GM18519 (cell line): ENCODE measurements around the gene RILPL2.
"Not testable (repeated sequence)": the region's sequence is repeated elsewhere in the genome, so short reads cannot be mapped to it uniquely, and the experiment has no call there.

Experiments used
- ATAC-seq: cut with Tn5 transposase; IDR thresholded peaks from one replicate; pipeline ENCODE4 v1.9.1; 2021; ENCODE audit warnings: mild to moderate bottlenecking, moderate library complexity; ENCODE audit not compliant: unreplicated experiment, low FRiP score

RILPL2 gene

GRCh38 chr12:123436017-123436964 lies at the start of gene RILPL2:
RILPL2 (minus strand) TSS chr12:123436684; CDS start chr12:123436420, 264 bp downstream.
- ATAC-seq: no peak

GRCh38 chr12:123485756-123486155 lies 49.3 kb upstream of the RILPL2 start:
- no peak for ATAC-seq

- no peak for ATAC-seq
Measured at GRCh38 chr12:123483602-123484248, 47.2 kb upstream of the RILPL2 start.

GRCh38 chr12:123482876-123483275 lies 46.4 kb upstream of the RILPL2 start:
- no peak for ATAC-seq

GRCh38 chr12:123481251-123481650 lies 44.8 kb upstream of the RILPL2 start:
- ATAC-seq: not testable (repeated sequence)

- no peak for ATAC-seq
Measured at GRCh38 chr12:123479442-123480180, 43.1 kb upstream of the RILPL2 start.

GRCh38 chr12:123478762-123479161 lies 42.3 kb upstream of the RILPL2 start:
- no peak for ATAC-seq

- no peak for ATAC-seq
Measured at GRCh38 chr12:123478069-123478468, 41.6 kb upstream of the RILPL2 start.

GRCh38 chr12:123475246-123475703 lies 38.8 kb upstream of the RILPL2 start:
- ATAC-seq: no peak

GRCh38 chr12:123474485-123475245 lies 38.2 kb upstream of the RILPL2 start:
- ATAC-seq: no peak

GRCh38 chr12:123472438-123472849 lies 36.0 kb upstream of the RILPL2 start:
- no peak for ATAC-seq

GRCh38 chr12:123471374-123472068 lies 35.0 kb upstream of the RILPL2 start:
- no peak for ATAC-seq

GRCh38 chr12:123469978-123470377 lies 33.5 kb upstream of the RILPL2 start:
- no peak for ATAC-seq

- no peak for ATAC-seq
Measured at GRCh38 chr12:123468786-123469185, 32.3 kb upstream of the RILPL2 start.

- ATAC-seq: no peak
Measured at GRCh38 chr12:123465084-123465483, 28.6 kb upstream of the RILPL2 start.

- ATAC-seq: not testable (repeated sequence)
Measured at GRCh38 chr12:123463174-123463573, 26.7 kb upstream of the RILPL2 start.

- ATAC-seq: peak; percentile 44
Measured at GRCh38 chr12:123457980-123458779, 21.7 kb upstream of the RILPL2 start, which contains the start of gene SNRNP35. SNRNP35 (plus strand) TSS chr12:123458139; CDS start chr12:123465541, 7,402 bp downstream.

- no peak for ATAC-seq
Measured at GRCh38 chr12:123453165-123453564, 16.7 kb upstream of the RILPL2 start.

- not testable (repeated sequence) for ATAC-seq
Measured at GRCh38 chr12:123452276-123452550, 15.7 kb upstream of the RILPL2 start.
